ENCODE results near the gene RCSD1. TPM values are rescaled to one million over a fixed set of nuclear protein-coding genes. Genes with fewer than 3 reads are reported as not detected.

RCSD1 gene
- polyA plus RNA-seq, 4 donors, result 12.6 to 14.8 (median 13.1) TPM

- DNase-seq (ENCODE audit: low read depth in 4 of 4, low spot score in 2 of 4), result no peak
Observed at GRCh38 chr1:167640051-167640450, 10.0 kb downstream of the RCSD1 start.

GRCh38 chr1:167641786-167642500, 11.9 kb downstream of the RCSD1 start:
- no peak for DNase-seq (ENCODE audit: low read depth in 4 of 4, low spot score in 2 of 4)

- no peak for DNase-seq (ENCODE audit: low read depth in 4 of 4, low spot score in 2 of 4)
Observed at GRCh38 chr1:167642501-167642826, 12.4 kb downstream of the RCSD1 start.

DNA sequence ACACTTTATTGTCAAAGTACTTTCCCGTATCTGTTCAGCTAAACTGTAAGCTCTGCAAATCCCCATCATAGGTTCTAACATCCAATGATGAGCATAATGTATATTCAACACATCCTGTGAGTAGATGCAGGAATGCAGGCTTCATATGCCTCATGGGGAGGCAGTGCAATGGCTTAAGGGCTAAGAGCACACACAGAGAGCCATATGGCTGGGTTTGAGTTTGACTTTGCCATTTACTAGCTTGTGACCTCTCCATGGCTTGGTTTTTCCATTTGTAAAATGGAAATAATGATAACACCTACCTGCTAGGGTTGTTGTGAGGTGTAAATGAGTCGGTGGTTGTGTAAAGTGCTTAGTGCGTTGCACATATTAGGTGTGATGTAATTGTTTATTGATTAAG, 13.4 kb downstream of the RCSD1 start:
- DNase-seq (ENCODE audit: low read depth in 4 of 4, low spot score in 2 of 4), result no peak

DNA sequence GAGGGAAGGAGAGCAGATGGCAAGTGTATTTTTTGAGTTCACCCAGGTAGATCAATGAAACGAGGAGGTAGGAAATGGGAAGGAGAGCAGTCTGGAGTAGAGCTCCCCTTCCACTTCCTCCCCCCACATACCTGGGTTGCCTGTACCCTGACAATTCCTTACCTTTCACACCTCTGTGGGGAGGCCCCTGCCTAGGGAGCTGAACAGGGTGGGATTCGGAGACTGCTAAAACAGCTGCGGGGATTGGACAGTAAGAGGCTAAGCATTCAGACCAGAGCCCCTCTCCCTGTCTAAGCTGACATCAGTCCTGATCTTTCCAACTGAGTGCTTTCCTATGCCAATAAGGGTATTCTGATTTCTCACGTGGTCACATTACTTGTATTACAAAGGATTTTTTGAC, 14.5 kb downstream of the RCSD1 start:
- no peak for DNase-seq (ENCODE audit: low read depth in 4 of 4, low spot score in 2 of 4)

DNA sequence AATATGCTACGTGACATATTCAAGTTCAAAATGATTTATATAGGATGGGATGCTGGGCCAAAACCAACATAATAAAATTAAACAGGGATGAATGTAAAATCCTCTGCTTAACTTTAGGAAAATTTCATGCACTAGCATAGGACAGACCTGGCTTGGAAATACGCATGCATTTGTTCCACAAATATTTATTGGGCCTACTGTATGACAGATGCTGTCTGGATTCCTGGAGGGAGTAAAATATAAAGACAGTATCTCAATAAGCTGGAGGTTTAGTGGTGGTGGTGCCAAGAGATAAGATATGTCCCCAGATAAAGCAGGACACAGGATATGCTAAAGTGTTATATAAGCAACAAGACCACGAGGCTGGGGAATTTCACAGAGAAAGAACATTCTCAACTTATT, 15.1 kb downstream of the RCSD1 start:
- DNase-seq (ENCODE audit: low read depth in 4 of 4, low spot score in 2 of 4), result no peak

- no peak for DNase-seq (ENCODE audit: low read depth in 4 of 4, low spot score in 2 of 4)
Observed at GRCh38 chr1:167645625-167646414, 15.8 kb downstream of the RCSD1 start.

DNA sequence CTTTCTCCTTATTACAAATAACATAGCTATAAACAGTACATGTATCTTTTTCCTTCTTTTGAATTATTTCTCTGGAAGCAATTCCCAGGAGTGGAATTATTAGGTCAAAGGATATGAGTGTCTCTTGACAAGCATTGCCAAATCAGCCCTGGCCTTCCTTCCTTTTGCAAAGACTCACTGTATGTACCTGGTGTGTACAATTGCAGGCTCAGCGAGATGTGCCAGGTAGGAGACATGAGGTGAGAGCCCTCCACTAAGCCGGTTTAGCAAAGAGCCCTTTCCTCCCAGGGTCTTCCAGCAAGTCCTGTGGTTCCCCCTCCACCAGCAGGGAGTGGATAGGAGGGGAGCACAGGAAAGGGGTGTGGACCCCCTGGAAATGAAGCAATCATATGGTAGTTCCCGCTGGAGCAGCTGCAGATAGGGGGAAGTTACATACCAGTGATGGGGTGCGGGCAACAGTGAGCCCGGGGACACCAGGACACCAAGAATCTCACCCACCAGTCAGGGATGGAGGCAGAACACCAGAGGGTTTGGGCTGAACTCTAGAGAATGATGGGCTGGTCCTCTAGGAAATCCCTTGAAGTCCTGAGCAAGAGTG, 18.3 kb downstream of the RCSD1 start:
- no peak for DNase-seq (ENCODE audit: low read depth in 4 of 4, low spot score in 2 of 4)

DNA sequence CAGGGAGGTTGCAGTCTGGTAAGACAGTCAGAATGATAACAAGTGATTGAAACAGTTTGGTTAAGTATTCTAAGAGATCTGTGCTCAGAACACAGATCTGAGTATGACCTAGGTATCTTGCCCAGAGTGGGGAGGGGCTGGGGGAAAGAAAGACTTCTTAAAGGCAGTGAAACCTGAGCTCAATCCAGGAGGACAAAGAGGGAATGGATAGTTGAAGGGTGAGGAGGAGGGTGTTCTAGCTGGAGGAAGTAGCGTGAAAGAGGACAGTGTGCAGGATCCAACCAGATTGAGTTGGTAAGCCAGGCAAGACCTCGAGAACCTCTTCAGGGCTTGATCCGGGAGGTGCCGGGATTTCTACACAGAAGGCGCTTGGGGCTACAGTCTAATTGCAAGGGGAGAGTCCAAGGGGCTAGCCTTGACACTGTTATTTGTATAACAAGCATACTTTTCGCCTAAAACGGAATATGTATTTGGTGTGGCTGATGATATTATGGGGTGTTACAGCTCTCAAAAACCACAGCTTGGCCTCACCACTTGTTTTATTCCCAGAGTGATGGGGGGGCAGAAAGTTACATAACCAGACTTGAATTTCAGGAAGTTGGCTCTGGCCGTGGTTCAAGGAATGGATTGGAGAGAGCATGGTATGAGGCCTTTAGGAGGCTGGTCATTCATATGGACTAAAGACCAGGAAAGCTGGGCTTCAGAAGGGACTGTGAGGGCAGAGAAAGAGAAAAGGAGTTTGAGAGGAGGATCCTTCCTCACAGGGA, 19.1 kb downstream of the RCSD1 start:
- no peak for DNase-seq (ENCODE audit: low read depth in 4 of 4, low spot score in 2 of 4)

- no peak for DNase-seq (ENCODE audit: low read depth in 4 of 4, low spot score in 2 of 4)
Observed at GRCh38 chr1:167650269-167651160, 20.5 kb downstream of the RCSD1 start.

GRCh38 chr1:167651161-167651693, 21.2 kb downstream of the RCSD1 start:
- no peak for DNase-seq (ENCODE audit: low read depth in 4 of 4, low spot score in 2 of 4)

DNA sequence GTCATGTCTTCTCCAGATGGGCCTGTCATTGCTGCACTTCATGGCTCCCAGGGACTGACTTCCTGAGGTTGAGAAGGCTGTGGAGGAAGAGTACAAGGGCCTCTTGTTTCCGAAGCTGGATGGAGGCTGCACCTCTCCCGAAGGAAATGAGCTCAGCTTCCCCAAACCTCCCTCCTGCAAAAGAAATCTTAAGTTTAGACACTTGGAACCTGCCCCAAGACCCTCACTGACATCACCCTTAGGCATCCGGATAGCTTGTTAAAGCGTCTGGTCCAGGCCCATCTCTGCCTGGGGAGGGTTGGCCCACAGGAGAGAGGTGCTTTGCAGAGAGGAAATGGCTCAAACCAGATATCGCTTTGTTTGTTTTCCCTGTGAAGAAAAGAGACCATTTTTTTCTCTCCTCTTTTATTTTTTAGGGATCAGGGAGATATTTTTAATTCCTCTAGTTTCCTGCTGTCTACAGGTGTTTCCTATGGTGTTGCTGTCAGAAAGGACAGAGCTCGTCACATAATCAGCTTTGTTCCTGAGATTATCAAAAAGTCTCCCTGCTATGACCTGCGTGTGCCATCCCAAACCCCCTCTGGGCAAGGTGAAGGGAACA, 25.0 kb downstream of the RCSD1 start:
- no peak for DNase-seq (ENCODE audit: low read depth in 4 of 4, low spot score in 2 of 4)

- DNase-seq (ENCODE audit: low read depth in 4 of 4, low spot score in 2 of 4), result no peak
Observed at GRCh38 chr1:167656657-167657056, 26.6 kb downstream of the RCSD1 start.

GRCh38 chr1:167658574-167659328, 28.7 kb downstream of the RCSD1 start:
- DNase-seq (ENCODE audit: low read depth in 4 of 4, low spot score in 2 of 4), result no peak

- DNase-seq (ENCODE audit: low read depth in 4 of 4, low spot score in 2 of 4), result no peak
Observed at GRCh38 chr1:167659450-167659849, 29.4 kb downstream of the RCSD1 start.

DNA sequence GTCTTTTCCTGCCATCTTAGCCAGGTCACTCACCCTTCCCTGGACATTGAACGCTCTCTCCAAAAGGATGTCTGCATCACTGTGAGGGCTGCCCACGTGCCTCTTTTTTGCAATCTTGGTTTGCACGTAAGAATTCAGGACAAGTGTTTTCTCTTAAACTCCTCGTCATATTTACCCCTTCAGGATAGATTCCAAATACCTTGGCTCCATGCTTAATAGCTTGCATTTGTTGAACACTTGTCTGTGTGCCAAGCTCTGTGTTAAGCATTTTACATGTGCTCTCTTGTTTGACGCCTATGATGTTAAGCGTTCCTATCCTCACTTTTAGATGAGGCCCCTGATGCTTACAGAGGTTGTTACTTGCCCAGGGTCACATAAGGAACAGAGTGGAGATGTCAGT, 29.8 kb downstream of the RCSD1 start:
- no peak for DNase-seq (ENCODE audit: low read depth in 4 of 4, low spot score in 2 of 4)

DNA sequence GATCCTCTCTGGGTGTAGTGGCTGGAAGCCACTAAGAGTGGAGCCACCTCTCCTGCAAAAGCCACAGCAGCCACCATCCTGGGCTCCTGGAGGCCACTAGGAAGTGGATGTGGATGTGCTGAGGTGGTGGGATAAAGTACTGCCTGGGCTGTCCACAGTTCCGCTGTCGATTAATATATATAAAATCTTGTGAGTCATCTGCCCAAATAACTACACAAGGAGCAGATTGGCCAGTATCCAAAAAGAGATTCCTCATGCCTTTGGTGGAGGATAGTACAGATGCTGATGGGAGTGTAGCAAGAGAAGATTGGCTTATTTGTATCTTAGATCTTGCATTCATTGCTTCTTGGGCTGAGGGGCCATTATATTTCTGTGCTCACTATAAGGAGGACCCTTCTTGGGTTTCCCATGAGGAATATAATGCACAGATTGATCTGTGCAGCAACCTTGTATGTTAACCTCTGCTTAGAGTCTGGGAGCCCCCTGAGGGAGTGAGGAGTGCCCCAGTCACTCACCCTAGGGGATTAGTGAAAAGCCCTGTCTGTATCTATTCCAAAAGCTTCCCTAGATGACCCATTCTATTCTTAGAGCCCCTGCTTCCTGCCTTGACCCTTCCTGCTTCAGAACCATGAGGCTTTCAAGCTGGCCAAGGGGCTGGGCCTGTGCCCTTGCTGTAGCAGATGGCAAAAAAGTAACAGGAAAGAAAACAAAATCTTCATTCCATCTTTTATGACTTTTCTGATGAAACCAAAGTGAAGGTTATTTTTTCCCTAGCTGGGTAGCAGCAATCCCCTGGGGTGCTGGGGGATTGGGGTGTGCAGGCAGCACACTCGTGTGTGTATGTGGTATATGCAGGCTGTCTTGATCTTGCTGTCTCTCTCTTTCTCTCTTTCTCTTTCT, 31.7 kb downstream of the RCSD1 start:
- no peak for DNase-seq (ENCODE audit: low read depth in 4 of 4, low spot score in 2 of 4)
